ENCODE results near the gene DOK4.

DNA sequence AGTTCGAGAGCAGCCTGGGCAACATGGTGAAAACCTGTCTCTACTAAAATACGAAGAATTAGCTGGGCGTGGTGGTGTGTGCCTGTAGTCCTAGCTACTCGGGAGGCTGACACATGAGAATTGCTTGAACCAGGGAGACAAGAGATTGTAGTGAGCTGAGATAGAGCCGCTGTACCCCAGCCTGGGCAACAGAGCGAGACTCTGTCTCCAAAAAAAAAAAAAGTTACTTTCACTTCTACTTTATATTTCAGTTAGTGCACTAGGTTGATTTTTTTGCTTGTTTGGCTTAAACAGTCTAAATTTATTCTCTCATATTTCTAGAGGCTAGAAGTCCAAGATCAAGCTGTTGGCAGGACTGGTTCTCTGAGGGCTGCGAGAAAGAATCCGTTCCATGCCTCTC is 36.7 kb upstream of the DOK4 start:
- no peak for TF ChIP-seq POLR2A (IDR thresholded peaks at IDR 0.05; ENCODE audit: low read depth, low read length)
- TF ChIP-seq, protein P1, sequence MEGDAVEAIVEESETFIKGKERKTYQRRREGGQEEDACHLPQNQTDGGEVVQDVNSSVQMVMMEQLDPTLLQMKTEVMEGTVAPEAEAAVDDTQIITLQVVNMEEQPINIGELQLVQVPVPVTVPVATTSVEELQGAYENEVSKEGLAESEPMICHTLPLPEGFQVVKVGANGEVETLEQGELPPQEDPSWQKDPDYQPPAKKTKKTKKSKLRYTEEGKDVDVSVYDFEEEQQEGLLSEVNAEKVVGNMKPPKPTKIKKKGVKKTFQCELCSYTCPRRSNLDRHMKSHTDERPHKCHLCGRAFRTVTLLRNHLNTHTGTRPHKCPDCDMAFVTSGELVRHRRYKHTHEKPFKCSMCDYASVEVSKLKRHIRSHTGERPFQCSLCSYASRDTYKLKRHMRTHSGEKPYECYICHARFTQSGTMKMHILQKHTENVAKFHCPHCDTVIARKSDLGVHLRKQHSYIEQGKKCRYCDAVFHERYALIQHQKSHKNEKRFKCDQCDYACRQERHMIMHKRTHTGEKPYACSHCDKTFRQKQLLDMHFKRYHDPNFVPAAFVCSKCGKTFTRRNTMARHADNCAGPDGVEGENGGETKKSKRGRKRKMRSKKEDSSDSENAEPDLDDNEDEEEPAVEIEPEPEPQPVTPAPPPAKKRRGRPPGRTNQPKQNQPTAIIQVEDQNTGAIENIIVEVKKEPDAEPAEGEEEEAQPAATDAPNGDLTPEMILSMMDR (IDR thresholded peaks at IDR 0.05; ENCODE audit: extremely low read depth in 1 of 2, insufficient read depth in 1 of 2, low read depth in 1 of 2, low read length in 2 of 2), result no peak
- TF ChIP-seq EZH2 (IDR thresholded peaks at IDR 0.05; ENCODE audit: borderline replicate concordance, low read depth, low read length, severe bottlenecking), result no peak
- TF ChIP-seq FOS (IDR thresholded peaks at IDR 0.05; ENCODE audit: borderline replicate concordance, insufficient read depth, low read length), result no peak

Measured in endothelial cell of umbilical vein (primary cell).